HepG2 (cell line): Measurements from ENCODE around the gene SMARCC1. TPM values are rescaled to one million over a fixed set of nuclear protein-coding genes. Genes with fewer than 3 reads are reported as not detected.

Experiments used
- CEBPB ChIP-seq: IDR thresholded peaks from 2 replicates; pipeline ENCODE4 v1.6.1; 2011; ENCODE audit warnings: low read depth, low read length, improper control_type of control experiment, borderline replicate concordance
- GTF3A ChIP-seq: sonication (generic); formaldehyde crosslinking; conservative IDR thresholded peaks from 2 replicates; pipeline ENCODE4 v1.4.0; 2020; ENCODE audit warnings: mild to moderate bottlenecking, missing genetic modification reagents
- HDAC2 ChIP-seq: sonication (generic); formaldehyde crosslinking; IDR thresholded peaks from 2 replicates; pipeline ENCODE4 v1.4.0; 2020; ENCODE audit warnings: missing genetic modification reagents
- HNRNPLL ChIP-seq: fragments of 200-400 bp; formaldehyde crosslinking; IDR thresholded peaks from 2 replicates; pipeline ENCODE4 v1.6.1; 2017; ENCODE audit warnings: mild to moderate bottlenecking, low read depth, low read length; ENCODE audit not compliant: poor library complexity, severe bottlenecking
- KLF12 ChIP-seq: sonication (generic); formaldehyde crosslinking; IDR thresholded peaks from 2 replicates; pipeline ENCODE4 v1.4.0; 2020; ENCODE audit warnings: missing genetic modification reagents, borderline replicate concordance
- MED8 ChIP-seq: sonication (generic); formaldehyde crosslinking; IDR thresholded peaks from 2 replicates; pipeline ENCODE4 v1.8.1; 2023; ENCODE audit warnings: mild to moderate bottlenecking, missing genetic modification reagents; ENCODE audit not compliant: insufficient replicate concordance
- RARA ChIP-seq: IDR thresholded peaks from 2 replicates; pipeline ENCODE4 v1.6.1; 2016; ENCODE audit warnings: missing genetic modification reagents, missing compliant biosample characterization
- SNAPC2 ChIP-seq: sonication (generic); formaldehyde crosslinking; IDR thresholded peaks from 2 replicates; pipeline ENCODE4 v1.8.1; 2022; ENCODE audit warnings: mild to moderate bottlenecking, missing genetic modification reagents
- ZBTB21 ChIP-seq: sonication (generic); formaldehyde crosslinking; IDR thresholded peaks from 2 replicates; pipeline ENCODE4 v1.4.0; 2020; ENCODE audit warnings: missing genetic modification reagents
- ZBTB8A ChIP-seq: sonication (generic); formaldehyde crosslinking; IDR thresholded peaks from 2 replicates; pipeline ENCODE4 v1.4.0; 2020; ENCODE audit warnings: mild to moderate bottlenecking, low read depth, missing genetic modification reagents, borderline replicate concordance
- ZEB1 ChIP-seq: IDR thresholded peaks from 2 replicates; pipeline ENCODE4 v1.6.1; 2012; ENCODE audit warnings: mild to moderate bottlenecking, low read depth, inconsistent platforms; ENCODE audit not compliant: insufficient replicate concordance
- ZMYM4 ChIP-seq: sonication (generic); formaldehyde crosslinking; IDR thresholded peaks from 2 replicates; pipeline ENCODE4 v1.8.1; 2023; ENCODE audit warnings: mild to moderate bottlenecking, missing genetic modification reagents
- ZNF143 ChIP-seq: sonication (generic); formaldehyde crosslinking; IDR thresholded peaks from 2 replicates; pipeline ENCODE4 v1.4.0; 2020; ENCODE audit warnings: missing genetic modification reagents
- ZNF264 ChIP-seq: sonication (generic); formaldehyde crosslinking; IDR thresholded peaks from 2 replicates; pipeline ENCODE4 v1.4.0; 2020; ENCODE audit warnings: missing genetic modification reagents
- ZNF296 ChIP-seq: sonication (generic); formaldehyde crosslinking; conservative IDR thresholded peaks from 2 replicates; pipeline ENCODE4 v1.5.0; 2020; ENCODE audit warnings: mild to moderate bottlenecking, missing genetic modification reagents
- ZNF329 ChIP-seq: sonication (generic); formaldehyde crosslinking; IDR thresholded peaks from 2 replicates; pipeline ENCODE4 v1.9.0; 2021; ENCODE audit warnings: low read depth, mild to moderate bottlenecking, missing genetic modification reagents
- ZNF44 ChIP-seq: sonication (generic); formaldehyde crosslinking; IDR thresholded peaks from 2 replicates; pipeline ENCODE4 v1.5.1; 2020; ENCODE audit warnings: mild to moderate bottlenecking, missing genetic modification reagents
- polyA plus RNA-seq, 8 experiments: library from polyadenylated mRNA; depleted of rRNA in 3 of 8; stranded (reverse) in 7 of 8; unstranded in 1 of 8; fragments of >200 nt; fragmentation: Illumina TruSeq in 4 of 8; extraction: Trizol in 4 of 8; gene quantifications; 2 replicates each; pipeline versions ENCODE4 v1.2.1 to v1.2.3, GENCODE V29; 2011 to 2016; ENCODE audit warnings: low read depth in 4 of 8, missing spikeins in 1 of 8, mixed read lengths in 1 of 8; ENCODE audit not compliant: insufficient read depth in 1 of 8
- total RNA-seq, 5 experiments: library from RNA; depleted of rRNA; stranded (reverse); fragments of >200 nt; fragmentation: Illumina TruSeq; extraction: Trizol; gene quantifications; 2 replicates each; pipeline ENCODE4 v1.2.3, GENCODE V29; 2016; ENCODE audit warnings: low read depth in 1 of 5
- TF ChIP-seq, protein P1 (sequence below): sonication (generic); formaldehyde crosslinking; IDR thresholded peaks from 2 replicates; pipeline ENCODE4 v1.9.0; 2021; ENCODE audit warnings: missing genetic modification reagents, borderline replicate concordance
- TF ChIP-seq, protein P2 (sequence below): sonication (generic); formaldehyde crosslinking; IDR thresholded peaks from 2 replicates; pipeline ENCODE4 v1.5.1; 2020; ENCODE audit warnings: mild to moderate bottlenecking, missing genetic modification reagents, moderate library complexity
- TF ChIP-seq, protein P3 (sequence below): fragments of 450-650 bp; IDR thresholded peaks from 2 replicates; pipeline ENCODE4 v1.6.1; 2016
- TF ChIP-seq, protein P4 (sequence below): sonication (generic); formaldehyde crosslinking; IDR thresholded peaks from 2 replicates; pipeline ENCODE4 v1.8.1; 2023; ENCODE audit warnings: missing genetic modification reagents, inconsistent platforms, borderline replicate concordance

Gene SMARCC1
- total and polyA plus RNA-seq, 2 of the 13 experiments (the other 11 are each of a cell fraction or from before 2014, with no cell fraction given), result 47.9 to 58.4 TPM

DNA sequence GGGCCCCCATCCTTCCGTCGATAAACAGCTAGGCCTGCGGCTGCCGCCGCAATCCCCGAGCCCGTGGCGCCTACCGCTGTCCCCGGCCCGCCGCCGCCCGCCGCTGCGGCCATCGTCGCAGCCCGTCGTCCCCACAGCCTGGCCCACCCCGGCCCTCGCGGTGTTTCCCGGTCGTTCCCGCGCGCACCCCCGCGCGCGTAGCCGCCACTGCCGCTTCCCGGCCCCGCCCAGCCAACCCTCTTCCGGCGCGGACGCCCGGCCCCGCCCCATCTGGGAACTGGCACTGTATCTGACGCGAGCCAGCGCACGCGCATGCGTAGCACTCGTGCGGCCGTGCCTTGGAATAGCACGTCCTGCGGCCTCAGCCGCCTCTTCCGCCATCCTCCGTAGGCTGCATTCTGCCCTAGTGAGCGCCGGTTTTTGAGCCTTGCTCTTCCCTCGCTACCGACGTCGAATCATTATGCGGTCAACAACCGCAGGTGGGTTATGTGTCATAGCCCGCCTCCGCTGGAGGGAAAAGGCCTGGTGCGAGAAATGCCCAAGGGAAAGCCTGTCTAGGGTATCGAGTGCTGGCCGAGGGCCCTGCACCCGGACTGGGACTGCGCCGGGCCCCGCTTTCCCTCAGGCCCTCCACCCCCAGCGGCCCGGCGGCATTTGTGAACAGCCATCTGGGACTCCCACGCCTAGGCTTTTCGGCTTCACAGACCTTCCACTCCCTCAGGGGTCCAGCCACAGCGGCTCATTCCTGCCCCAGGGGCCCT is at the start of gene SMARCC1 (continued):
- TF ChIP-seq HNRNPLL, result peak; percentile 95
- peak; percentile 92 for TF ChIP-seq ZNF329 (CRISPR knock-in tag)
- TF ChIP-seq ZEB1, result no peak
- TF ChIP-seq MED8 (CRISPR knock-in tag), result no peak
- no peak; the same call in 1 of the 2 replicates for TF ChIP-seq ZNF44 (CRISPR knock-in tag)
- TF ChIP-seq ZNF264 (CRISPR knock-in tag), result peak; percentile 66; the same call in 1 of the 2 replicates
- TF ChIP-seq, protein P1, sequence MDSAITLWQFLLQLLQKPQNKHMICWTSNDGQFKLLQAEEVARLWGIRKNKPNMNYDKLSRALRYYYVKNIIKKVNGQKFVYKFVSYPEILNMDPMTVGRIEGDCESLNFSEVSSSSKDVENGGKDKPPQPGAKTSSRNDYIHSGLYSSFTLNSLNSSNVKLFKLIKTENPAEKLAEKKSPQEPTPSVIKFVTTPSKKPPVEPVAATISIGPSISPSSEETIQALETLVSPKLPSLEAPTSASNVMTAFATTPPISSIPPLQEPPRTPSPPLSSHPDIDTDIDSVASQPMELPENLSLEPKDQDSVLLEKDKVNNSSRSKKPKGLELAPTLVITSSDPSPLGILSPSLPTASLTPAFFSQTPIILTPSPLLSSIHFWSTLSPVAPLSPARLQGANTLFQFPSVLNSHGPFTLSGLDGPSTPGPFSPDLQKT (CRISPR knock-in tag), result peak; percentile 15; the same call in 1 of the 2 replicates
- no peak for TF ChIP-seq GTF3A (CRISPR knock-in tag)
- TF ChIP-seq ZNF143 (CRISPR knock-in tag), result peak; percentile 57; the same call in 1 of the 2 replicates
- peak; percentile 48; the same call in 1 of the 2 replicates for TF ChIP-seq HDAC2
- TF ChIP-seq, protein P2, sequence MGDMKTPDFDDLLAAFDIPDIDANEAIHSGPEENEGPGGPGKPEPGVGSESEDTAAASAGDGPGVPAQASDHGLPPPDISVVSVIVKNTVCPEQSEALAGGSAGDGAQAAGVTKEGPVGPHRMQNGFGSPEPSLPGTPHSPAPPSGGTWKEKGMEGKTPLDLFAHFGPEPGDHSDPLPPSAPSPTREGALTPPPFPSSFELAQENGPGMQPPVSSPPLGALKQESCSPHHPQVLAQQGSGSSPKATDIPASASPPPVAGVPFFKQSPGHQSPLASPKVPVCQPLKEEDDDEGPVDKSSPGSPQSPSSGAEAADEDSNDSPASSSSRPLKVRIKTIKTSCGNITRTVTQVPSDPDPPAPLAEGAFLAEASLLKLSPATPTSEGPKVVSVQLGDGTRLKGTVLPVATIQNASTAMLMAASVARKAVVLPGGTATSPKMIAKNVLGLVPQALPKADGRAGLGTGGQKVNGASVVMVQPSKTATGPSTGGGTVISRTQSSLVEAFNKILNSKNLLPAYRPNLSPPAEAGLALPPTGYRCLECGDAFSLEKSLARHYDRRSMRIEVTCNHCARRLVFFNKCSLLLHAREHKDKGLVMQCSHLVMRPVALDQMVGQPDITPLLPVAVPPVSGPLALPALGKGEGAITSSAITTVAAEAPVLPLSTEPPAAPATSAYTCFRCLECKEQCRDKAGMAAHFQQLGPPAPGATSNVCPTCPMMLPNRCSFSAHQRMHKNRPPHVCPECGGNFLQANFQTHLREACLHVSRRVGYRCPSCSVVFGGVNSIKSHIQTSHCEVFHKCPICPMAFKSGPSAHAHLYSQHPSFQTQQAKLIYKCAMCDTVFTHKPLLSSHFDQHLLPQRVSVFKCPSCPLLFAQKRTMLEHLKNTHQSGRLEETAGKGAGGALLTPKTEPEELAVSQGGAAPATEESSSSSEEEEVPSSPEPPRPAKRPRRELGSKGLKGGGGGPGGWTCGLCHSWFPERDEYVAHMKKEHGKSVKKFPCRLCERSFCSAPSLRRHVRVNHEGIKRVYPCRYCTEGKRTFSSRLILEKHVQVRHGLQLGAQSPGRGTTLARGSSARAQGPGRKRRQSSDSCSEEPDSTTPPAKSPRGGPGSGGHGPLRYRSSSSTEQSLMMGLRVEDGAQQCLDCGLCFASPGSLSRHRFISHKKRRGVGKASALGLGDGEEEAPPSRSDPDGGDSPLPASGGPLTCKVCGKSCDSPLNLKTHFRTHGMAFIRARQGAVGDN (CRISPR knock-in tag), result peak; percentile 90
- TF ChIP-seq ZBTB21 (CRISPR knock-in tag), result no peak; the same call in 1 of the 2 replicates
- TF ChIP-seq, protein P3, sequence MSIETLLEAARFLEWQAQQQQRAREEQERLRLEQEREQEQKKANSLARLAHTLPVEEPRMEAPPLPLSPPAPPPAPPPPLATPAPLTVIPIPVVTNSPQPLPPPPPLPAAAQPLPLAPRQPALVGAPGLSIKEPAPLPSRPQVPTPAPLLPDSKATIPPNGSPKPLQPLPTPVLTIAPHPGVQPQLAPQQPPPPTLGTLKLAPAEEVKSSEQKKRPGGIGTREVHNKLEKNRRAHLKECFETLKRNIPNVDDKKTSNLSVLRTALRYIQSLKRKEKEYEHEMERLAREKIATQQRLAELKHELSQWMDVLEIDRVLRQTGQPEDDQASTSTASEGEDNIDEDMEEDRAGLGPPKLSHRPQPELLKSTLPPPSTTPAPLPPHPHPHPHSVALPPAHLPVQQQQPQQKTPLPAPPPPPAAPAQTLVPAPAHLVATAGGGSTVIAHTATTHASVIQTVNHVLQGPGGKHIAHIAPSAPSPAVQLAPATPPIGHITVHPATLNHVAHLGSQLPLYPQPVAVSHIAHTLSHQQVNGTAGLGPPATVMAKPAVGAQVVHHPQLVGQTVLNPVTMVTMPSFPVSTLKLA, result peak; percentile 17; the same call in 1 of the 2 replicates
- TF ChIP-seq ZMYM4 (CRISPR knock-in tag), result no peak
- peak; percentile 25; the same call in 1 of the 2 replicates for TF ChIP-seq RARA (CRISPR knock-in tag)
- TF ChIP-seq ZBTB8A, result no peak
- TF ChIP-seq, protein P4, sequence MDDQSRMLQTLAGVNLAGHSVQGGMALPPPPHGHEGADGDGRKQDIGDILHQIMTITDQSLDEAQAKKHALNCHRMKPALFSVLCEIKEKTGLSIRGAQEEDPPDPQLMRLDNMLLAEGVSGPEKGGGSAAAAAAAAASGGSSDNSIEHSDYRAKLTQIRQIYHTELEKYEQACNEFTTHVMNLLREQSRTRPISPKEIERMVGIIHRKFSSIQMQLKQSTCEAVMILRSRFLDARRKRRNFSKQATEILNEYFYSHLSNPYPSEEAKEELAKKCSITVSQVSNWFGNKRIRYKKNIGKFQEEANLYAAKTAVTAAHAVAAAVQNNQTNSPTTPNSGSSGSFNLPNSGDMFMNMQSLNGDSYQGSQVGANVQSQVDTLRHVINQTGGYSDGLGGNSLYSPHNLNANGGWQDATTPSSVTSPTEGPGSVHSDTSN (CRISPR knock-in tag), result peak; percentile 83; the same call in 1 of the 2 replicates
- TF ChIP-seq CEBPB, result no peak
- TF ChIP-seq SNAPC2 (CRISPR knock-in tag), result no peak
- TF ChIP-seq ZNF296 (CRISPR knock-in tag), result no peak
- peak; percentile 89; the same call in 1 of the 2 replicates for TF ChIP-seq KLF12 (CRISPR knock-in tag)
